ENCODE measurements around the gene ATXN3L. TPM values are rescaled to one million over a fixed set of nuclear protein-coding genes. Genes with fewer than 3 reads are reported as not detected.

The ATXN3L gene
- total and polyA plus RNA-seq, 2 of the 8 experiments (the other 6 are each of a cell fraction or from before 2014, with no cell fraction given) = not detected

GRCh38 chrX:13346646-13347045, 26.8 kb upstream of the ATXN3L start (continued):
- no peak for TF ChIP-seq KDM4A (IDR thresholded peaks at IDR 0.05; ENCODE audit: low read depth, low read length, severe bottlenecking)
- TF ChIP-seq NANOG (IDR thresholded peaks at IDR 0.05; ENCODE audit: insufficient read depth, low read depth, low read length, poor library complexity, severe bottlenecking) = no peak
- no peak for TF ChIP-seq CHD1 (IDR thresholded peaks at IDR 0.05; ENCODE audit: low read depth, low read length)
- no peak for TF ChIP-seq BCL11A (IDR thresholded peaks at IDR 0.05; ENCODE audit: low read depth in 2 of 2, low read length in 2 of 2)
- TF ChIP-seq BRCA1 (IDR thresholded peaks at IDR 0.05; ENCODE audit: low read depth, low read length) = no peak
- no peak for TF ChIP-seq ATF3 (IDR thresholded peaks at IDR 0.05; ENCODE audit: insufficient read depth, low read depth, low read length)
- TF ChIP-seq RXRA (IDR thresholded peaks at IDR 0.05; ENCODE audit: insufficient read depth, low read depth, low read length) = no peak
